ENCODE results near the gene ABLIM1. TPM values are rescaled to one million over a fixed set of nuclear protein-coding genes. Genes with fewer than 3 reads are reported as not detected.

ABLIM1 gene
- polyA plus RNA-seq, 3 donors = 0.33 to 0.91 (median 0.57) TPM

DNA sequence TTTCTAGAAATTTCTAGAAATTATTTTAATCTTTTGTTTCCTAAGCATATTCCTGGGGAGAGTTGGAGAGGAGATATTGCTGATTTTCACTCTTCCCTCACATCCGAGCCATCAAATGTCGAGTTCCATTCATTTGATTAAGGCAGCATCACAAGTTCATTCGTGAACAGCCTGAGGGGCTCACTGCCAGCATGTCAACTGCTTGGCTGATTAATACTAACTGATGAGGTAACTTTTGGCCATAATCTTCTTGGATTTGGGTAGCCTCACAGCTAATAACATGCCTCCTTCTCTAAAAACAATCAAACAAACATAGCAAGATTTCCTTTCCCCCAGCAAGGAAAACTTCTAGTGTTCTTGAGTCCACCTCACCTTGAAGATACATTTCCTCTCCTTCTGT is 166.7 kb downstream of the ABLIM1 start:
- Histone ChIP-seq H3K36me3 (replicated peaks in 1 of 2; ENCODE audit: control insufficient read depth in 1 of 2, insufficient read depth in 2 of 2, low read length in 2 of 2) (no peaks in the 10 kb centered on the region), H3K9me3 (replicated peaks in 1 of 2; ENCODE audit: control insufficient read depth in 1 of 2, insufficient read depth in 1 of 2, low read length in 2 of 2) (no peaks in the 10 kb centered on the region), H3K4me3 (replicated peaks in 1 of 3; ENCODE audit: low read depth in 2 of 3, low read length in 3 of 3) (no peak overlapping the region), H3K4me1 (ENCODE audit: control insufficient read depth in 1 of 2, insufficient read depth in 2 of 2, low read length in 2 of 2) (no peaks in the 10 kb centered on the region), H3K27me3 (ENCODE audit: control insufficient read depth in 2 of 2, insufficient read depth in 2 of 2, low read length in 2 of 2) (no peaks in the 10 kb centered on the region), H3K4me2 (replicated peaks; ENCODE audit: extremely low read depth, low read length, poor library complexity, severe bottlenecking) (no peak overlapping the region), H2AFZ (ENCODE audit: insufficient read depth, low read depth, low read length, poor library complexity, severe bottlenecking) (no peak overlapping the region), H3K79me2 (ENCODE audit: insufficient read depth, low read length) (no peaks in the 10 kb centered on the region), H3K27ac (ENCODE audit: low read depth in 1 of 2, low read length in 2 of 2) (no peak overlapping the region), H3K9ac (ENCODE audit: insufficient read depth, low read length, poor library complexity, severe bottlenecking) (no peak overlapping the region), H4K20me1 (ENCODE audit: insufficient read depth, low read length) (no peaks in the 10 kb centered on the region)
- TF ChIP-seq, protein P1, sequence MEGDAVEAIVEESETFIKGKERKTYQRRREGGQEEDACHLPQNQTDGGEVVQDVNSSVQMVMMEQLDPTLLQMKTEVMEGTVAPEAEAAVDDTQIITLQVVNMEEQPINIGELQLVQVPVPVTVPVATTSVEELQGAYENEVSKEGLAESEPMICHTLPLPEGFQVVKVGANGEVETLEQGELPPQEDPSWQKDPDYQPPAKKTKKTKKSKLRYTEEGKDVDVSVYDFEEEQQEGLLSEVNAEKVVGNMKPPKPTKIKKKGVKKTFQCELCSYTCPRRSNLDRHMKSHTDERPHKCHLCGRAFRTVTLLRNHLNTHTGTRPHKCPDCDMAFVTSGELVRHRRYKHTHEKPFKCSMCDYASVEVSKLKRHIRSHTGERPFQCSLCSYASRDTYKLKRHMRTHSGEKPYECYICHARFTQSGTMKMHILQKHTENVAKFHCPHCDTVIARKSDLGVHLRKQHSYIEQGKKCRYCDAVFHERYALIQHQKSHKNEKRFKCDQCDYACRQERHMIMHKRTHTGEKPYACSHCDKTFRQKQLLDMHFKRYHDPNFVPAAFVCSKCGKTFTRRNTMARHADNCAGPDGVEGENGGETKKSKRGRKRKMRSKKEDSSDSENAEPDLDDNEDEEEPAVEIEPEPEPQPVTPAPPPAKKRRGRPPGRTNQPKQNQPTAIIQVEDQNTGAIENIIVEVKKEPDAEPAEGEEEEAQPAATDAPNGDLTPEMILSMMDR (IDR thresholded peaks at IDR 0.05) = no peak
- Mint-ChIP-seq H3K36me3 (no peaks in the 10 kb centered on the region), H3K27me3 (ENCODE audit: low read depth in 3 of 3) (peaks cover 0 to 2% (median 1%) of the 10 kb centered on the region in 3 donors), H3K4me1 (peaks cover 3% of the 10 kb centered on the region), H3K4me3 (no peak overlapping the region), H3K27ac (no peak overlapping the region), H3K9me3 (no peaks in the 10 kb centered on the region)
- no peak for DNase-seq
- WGBS (ENCODE audit: insufficient coverage) = no CpG with 5 or more reads among the region's 3 CpGs
- intact Hi-C loops (cut with micrococcal nuclease) = no loop called here

DNA sequence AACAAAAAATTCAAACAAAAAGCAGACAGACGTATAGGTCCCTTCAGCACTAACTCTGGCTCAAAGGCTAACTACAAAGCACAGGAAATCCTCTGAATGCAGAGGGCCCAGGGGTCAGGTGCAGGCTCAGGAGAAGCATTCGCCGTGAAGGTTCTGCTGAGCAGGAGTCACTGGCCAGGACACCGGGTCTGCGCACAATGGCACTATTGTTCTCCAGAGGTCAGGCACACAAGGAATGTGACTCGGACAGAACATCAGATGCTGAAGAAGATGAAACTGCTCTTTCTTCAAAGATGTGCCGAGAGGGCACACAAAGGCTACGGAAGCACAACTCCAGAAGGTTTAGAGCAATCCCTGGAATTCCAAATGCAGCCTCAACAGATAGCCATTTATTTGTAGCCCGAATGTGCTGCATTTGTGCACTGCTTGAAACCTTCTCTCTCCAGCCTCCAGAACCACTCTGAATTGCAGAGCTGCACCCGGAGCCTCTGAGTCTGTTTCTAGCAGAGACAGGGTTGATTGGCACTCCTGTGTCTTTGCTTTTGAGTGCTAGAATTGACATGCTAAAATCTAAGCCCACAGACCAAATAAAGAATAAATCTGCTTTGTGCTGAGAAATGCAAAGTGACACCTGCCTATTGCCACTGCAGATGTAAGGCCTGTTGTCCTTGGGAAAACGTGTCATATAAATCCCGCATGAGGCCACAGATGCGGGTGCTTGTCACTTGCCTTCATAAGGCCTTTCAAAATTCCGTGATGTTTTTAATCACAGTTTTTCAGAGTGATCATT is 168.4 kb downstream of the ABLIM1 start:
- Histone ChIP-seq H4K20me1 (ENCODE audit: insufficient read depth, low read length) (no peaks in the 10 kb centered on the region), H3K4me2 (replicated peaks; ENCODE audit: extremely low read depth, low read length, poor library complexity, severe bottlenecking) (no peak overlapping the region), H3K9me3 (replicated peaks in 1 of 2; ENCODE audit: control insufficient read depth in 1 of 2, insufficient read depth in 1 of 2, low read length in 2 of 2) (no peaks in the 10 kb centered on the region), H3K4me3 (replicated peaks in 1 of 3; ENCODE audit: low read depth in 2 of 3, low read length in 3 of 3) (no peak overlapping the region), H3K27ac (ENCODE audit: low read depth in 1 of 2, low read length in 2 of 2) (no peak overlapping the region), H3K4me1 (ENCODE audit: control insufficient read depth in 1 of 2, insufficient read depth in 2 of 2, low read length in 2 of 2) (no peaks in the 10 kb centered on the region), H3K27me3 (ENCODE audit: control insufficient read depth in 2 of 2, insufficient read depth in 2 of 2, low read length in 2 of 2) (no peaks in the 10 kb centered on the region), H3K79me2 (ENCODE audit: insufficient read depth, low read length) (no peaks in the 10 kb centered on the region), H2AFZ (ENCODE audit: insufficient read depth, low read depth, low read length, poor library complexity, severe bottlenecking) (no peak overlapping the region), H3K9ac (ENCODE audit: insufficient read depth, low read length, poor library complexity, severe bottlenecking) (no peak overlapping the region), H3K36me3 (replicated peaks in 1 of 2; ENCODE audit: control insufficient read depth in 1 of 2, insufficient read depth in 2 of 2, low read length in 2 of 2) (no peaks in the 10 kb centered on the region)
- 91% methylated on average over 13 of the region's 14 CpGs for WGBS (ENCODE audit: insufficient coverage)
- H3K4me3 Mint-ChIP-seq = no peak overlapping the region
- TF ChIP-seq, protein P1 (IDR thresholded peaks at IDR 0.05) = no peak
- DNase-seq = no peak
- intact Hi-C loops (cut with micrococcal nuclease) = no loop called here
- no peaks in the 10 kb centered on the region for H3K9me3 Mint-ChIP-seq
- peaks cover 0 to 2% (median 1%) of the 10 kb centered on the region in 3 donors for H3K27me3 Mint-ChIP-seq (ENCODE audit: low read depth in 3 of 3)
- no peaks in the 10 kb centered on the region for H3K36me3 Mint-ChIP-seq
- peaks cover 3% of the 10 kb centered on the region for H3K4me1 Mint-ChIP-seq
- H3K27ac Mint-ChIP-seq = no peak overlapping the region

All from CD14-positive monocyte (primary cell).